GM18870 (cell line): Measurements from ENCODE around the gene SPATA24.
A peak's percentile ranks its signal among the peaks of the same experiment; 100 is the strongest.
"Not testable (repeated sequence)": the region's sequence is repeated elsewhere in the genome, so short reads cannot be mapped to it uniquely, and the experiment has no call there.

Source experiments
- ATAC-seq: cut with Tn5 transposase; IDR thresholded peaks from one replicate; pipeline ENCODE4 v1.9.1; 2021; ENCODE audit warnings: moderate library complexity; ENCODE audit not compliant: unreplicated experiment

SPATA24 gene

GRCh38 chr5:139417214-139417613, 13.3 kb upstream of the SPATA24 start:
- no peak for ATAC-seq

GRCh38 chr5:139416651-139417050, 12.8 kb upstream of the SPATA24 start:
- no peak for ATAC-seq

GRCh38 chr5:139415869-139416268, 12.0 kb upstream of the SPATA24 start:
- ATAC-seq = no peak

GRCh38 chr5:139415221-139415861, 11.5 kb upstream of the SPATA24 start:
- ATAC-seq = no peak

GRCh38 chr5:139414581-139415130, 10.8 kb upstream of the SPATA24 start:
- no peak for ATAC-seq

GRCh38 chr5:139413963-139414362, 10.1 kb upstream of the SPATA24 start:
- ATAC-seq = peak; percentile 56

GRCh38 chr5:139413153-139413552, 9.3 kb upstream of the SPATA24 start:
- no peak for ATAC-seq

- no peak for ATAC-seq
These were observed 7.3 kb upstream of the SPATA24 start for GRCh38 chr5:139410993-139411828.

GRCh38 chr5:139410121-139410992, 6.5 kb upstream of the SPATA24 start:
- ATAC-seq = no peak

GRCh38 chr5:139409116-139409515, 5.2 kb upstream of the SPATA24 start:
- not testable (repeated sequence) for ATAC-seq

- ATAC-seq = no peak
These were observed 4.3 kb upstream of the SPATA24 start for GRCh38 chr5:139408191-139408590.

- no peak for ATAC-seq
These were observed 3.6 kb upstream of the SPATA24 start for GRCh38 chr5:139407517-139407916.

- ATAC-seq = no peak
These were observed 3.1 kb upstream of the SPATA24 start for GRCh38 chr5:139406963-139407362.

- ATAC-seq = no peak
These were observed 573 bp upstream of the SPATA24 start for GRCh38 chr5:139404484-139404840.

- ATAC-seq = no peak
These were observed 487 bp downstream of the SPATA24 start for GRCh38 chr5:139403418-139403786.

GRCh38 chr5:139402561-139403158, 1.2 kb downstream of the SPATA24 start:
- ATAC-seq = no peak

GRCh38 chr5:139401546-139401945, 2.3 kb downstream of the SPATA24 start:
- ATAC-seq = no peak

- no peak for ATAC-seq
These were observed 4.3 kb downstream of the SPATA24 start for GRCh38 chr5:139399501-139400121.

- no peak for ATAC-seq
These were observed 6.0 kb downstream of the SPATA24 start for GRCh38 chr5:139397921-139398320.

- ATAC-seq = no peak
These were observed 7.2 kb downstream of the SPATA24 start for GRCh38 chr5:139396691-139397090.
